Right lobe of liver (tissue), 6 donors: ENCODE measurements around the gene CENPK. TPM values are rescaled to one million over a fixed set of nuclear protein-coding genes. Genes with fewer than 3 reads are reported as not detected.
"Not testable (repeated sequence)": the region's sequence is repeated elsewhere in the genome, so short reads cannot be mapped to it uniquely, and the experiment has no call there.

Experiments
- ATAC-seq, 4 donors: fragments of 200-7000 bp; cut with Tn5 transposase; one replicate each; pipeline ENCODE4 v1.9.1; 2020; ENCODE audit warnings: mild to moderate bottlenecking in 4 of 4, moderate library complexity in 4 of 4
- DNase-seq, 3 donors: peaks; one replicate each; pipeline ENCODE4 v3.0.0-alpha.2; 2020
- H3K27ac ChIP-seq, 3 donors: fragments of 200-600 bp; one replicate each; pipeline ENCODE4 v1.8.0; 2022
- H3K27me3 ChIP-seq, 2 donors: fragments of 200-600 bp; one replicate each; pipeline ENCODE4 v1.8.0; 2022
- H3K36me3 ChIP-seq, 4 donors: fragments of 200-600 bp; sonication (generic) in 1 of 4; one replicate each; pipeline versions ENCODE4 v1.5.1 to v1.8.0; 2017 to 2022; ENCODE audit warnings: control low read depth in 1 of 4
- H3K4me1 ChIP-seq, 4 donors: fragments of 200-600 bp; sonication (generic) in 1 of 4; one replicate each; pipeline versions ENCODE4 v1.5.1 to v1.8.0; 2017 to 2022; ENCODE audit warnings: control low read depth in 1 of 4
- H3K4me3 ChIP-seq, 3 donors: fragments of 200-600 bp; one replicate each; pipeline ENCODE4 v1.8.0; 2022
- H3K9me3 ChIP-seq, 4 donors: fragments of 200-600 bp; sonication (generic) in 1 of 4; one replicate each; pipeline versions ENCODE4 v1.5.1 to v1.8.0; 2017 to 2022; ENCODE audit warnings: control low read depth in 1 of 4
- CTCF ChIP-seq, 4 donors: fragments of 200-600 bp in 3 of 4; fragments of 450-650 bp in 1 of 4; IDR thresholded peaks; one replicate each; pipeline versions ENCODE4 v1.5.1 to v1.8.0; 2016 to 2022; ENCODE audit warnings: antibody characterized with exemption in 4 of 4, mild to moderate bottlenecking in 2 of 4
- POLR2A ChIP-seq: fragments of 450-650 bp; IDR thresholded peaks from one replicate; pipeline ENCODE4 v1.6.1; 2017; ENCODE audit warnings: antibody characterized with exemption, mild to moderate bottlenecking
- WGBS: methylation state at CpG from one replicate; pipeline ENCODE4 v1.1.6; 2018; ENCODE audit warnings: low coverage, low lambda C conversion rate; ENCODE audit not compliant: insufficient coverage; ENCODE audit errors: missing lambda C conversion rate; 5-methylcytosine and 5-hydroxymethylcytosine counted together
- intact Hi-C, 2 donors: fragments of 100-400 bp; cut with DNase I; formaldehyde crosslinking; loops; one replicate each; pipeline versions ENCODE4 v1.11.2 to v1.14.1; 2022
- total RNA-seq, 6 experiments: library from RNA; depleted of rRNA in 2 of 6; stranded (reverse); fragments of >200 nt in 2 of 6; fragmentation: NEBNext Ultra II Directional in 3 of 6; extraction: Animal tissue kit (Norgen Biotek cat#: 25700) in 3 of 6; gene quantifications; one replicate each; pipeline versions ENCODE4 v1.1.0 to v1.2.4, GENCODE V29; 2016 to 2023
- donor health status: DM: no; HTN: yes; CAD: no.
- donor health status: DM: no; HTN: no; CAD: no.
- donor health status: DM: no; HTN: no; CAD: no.
- donor health status: DM: no; HTN: yes; CAD: no.
- donor health status: DM: no; HTN: yes; CAD: no.

Gene CENPK
- total RNA-seq, 6 experiments from 2014 or later: 0.33 to 4.3 (median 1.5) TPM

DNA sequence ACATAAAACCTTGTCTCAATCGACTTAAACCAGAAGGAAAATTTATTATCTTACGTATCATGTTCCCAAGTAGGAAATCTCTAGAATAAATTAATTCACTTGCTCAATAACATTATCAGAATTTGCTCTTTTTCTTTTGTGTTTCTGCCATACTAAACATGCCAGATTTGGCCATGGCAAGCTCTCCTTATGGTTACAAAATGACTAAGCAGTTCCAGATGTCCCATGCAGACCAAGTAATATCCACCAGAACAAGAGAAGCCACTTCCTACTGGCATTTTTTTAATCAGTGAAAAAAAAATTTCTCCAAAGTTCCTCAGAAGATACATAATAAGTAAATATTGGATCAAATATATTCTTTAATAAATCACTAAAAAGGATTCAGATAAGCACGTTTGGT lies 56.0 kb downstream of the CENPK start:
- Histone ChIP-seq H3K27me3 (no peaks in the 10 kb centered on the region), H3K4me1 (no peaks in the 10 kb centered on the region), H3K4me3 (no peak overlapping the region), H3K36me3 (no peaks in the 10 kb centered on the region), H3K9me3 (no peaks in the 10 kb centered on the region), H3K27ac (no peak overlapping the region)
- intact Hi-C loops: no loop called here
- TF ChIP-seq POLR2A (no peak), CTCF (IDR thresholded peaks at IDR 0.05) (no peak)
- 68% methylated on average over 3 of the region's 3 CpGs for WGBS
- DNase-seq: no peak
- ATAC-seq: no peak

GRCh38 chr5:65489119-65489518 lies 73.8 kb downstream of the CENPK start:
- intact Hi-C loops: no loop called here
- DNase-seq (no peak), ATAC-seq (no peak)
- no peaks in the 10 kb centered on the region for H3K27me3 ChIP-seq
- H3K36me3 ChIP-seq: no peaks in the 10 kb centered on the region
- no peaks in the 10 kb centered on the region for H3K4me1 ChIP-seq
- no peak overlapping the region for H3K27ac ChIP-seq
- H3K9me3 ChIP-seq: no peaks in the 10 kb centered on the region
- no peak for TF ChIP-seq POLR2A
- TF ChIP-seq CTCF (IDR thresholded peaks at IDR 0.05): no peak
- 85% methylated on average over 4 of the region's 4 CpGs for WGBS
- H3K4me3 ChIP-seq: no peak overlapping the region

DNA sequence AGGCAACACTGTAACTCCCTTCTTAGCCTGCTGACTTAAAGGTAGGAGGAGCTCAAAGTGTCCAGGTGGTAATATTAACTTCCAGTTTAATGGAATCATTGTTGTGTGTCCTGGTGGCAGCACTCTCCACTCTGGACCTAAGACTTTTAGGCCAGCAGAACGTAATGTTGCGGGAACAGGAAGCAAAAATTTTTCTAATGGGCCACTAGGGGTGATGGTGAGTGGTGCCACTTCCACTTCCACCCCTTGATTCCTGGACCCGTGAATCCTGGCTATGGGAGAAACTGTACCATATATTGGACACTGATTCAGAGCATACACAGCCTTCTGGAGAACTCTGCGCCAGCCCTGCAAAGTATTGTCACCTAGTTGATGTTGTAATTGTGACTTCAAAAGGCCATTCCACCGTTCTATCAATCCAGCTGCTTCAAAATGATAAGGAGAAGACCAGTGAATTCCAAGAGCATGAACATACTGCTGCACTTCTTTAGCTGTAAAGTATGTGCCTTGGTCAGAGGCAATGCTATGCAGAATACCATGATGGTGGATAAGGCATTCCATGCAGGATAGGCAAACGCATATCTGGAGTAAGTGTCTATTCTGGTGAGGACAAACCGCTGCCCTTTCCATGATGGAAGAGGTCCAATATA lies 74.8 kb downstream of the CENPK start:
- DNase-seq, H3K4me3 ChIP-seq, H3K27me3 ChIP-seq, H3K9me3 ChIP-seq, H3K36me3 ChIP-seq, H3K27ac ChIP-seq, ATAC-seq, H3K4me1 ChIP-seq, intact Hi-C loops: not testable (repeated sequence)
- WGBS: 82% methylated on average over 4 of the region's 7 CpGs

DNA sequence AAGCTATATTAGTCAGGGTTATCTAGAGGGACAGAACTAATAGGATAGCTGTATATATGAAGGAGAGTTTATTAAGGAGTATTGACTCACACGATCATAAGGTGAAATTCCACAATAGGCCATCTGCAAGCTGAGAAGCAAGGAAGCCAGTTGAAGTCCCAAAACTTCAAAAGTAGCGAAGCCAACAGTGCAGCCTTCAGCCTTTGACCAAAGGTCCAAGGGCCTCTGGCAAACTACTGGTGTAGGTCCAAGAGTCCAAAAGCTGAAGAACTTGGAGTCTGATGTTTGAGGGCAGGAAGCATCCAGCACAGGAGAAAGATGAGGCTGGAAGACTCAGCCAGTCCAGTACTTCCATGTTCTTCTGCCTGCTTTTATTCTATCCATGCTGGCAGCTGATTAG lies 76.2 kb downstream of the CENPK start:
- H3K9me3 ChIP-seq, H3K4me3 ChIP-seq, intact Hi-C loops, H3K36me3 ChIP-seq, H3K27ac ChIP-seq, H3K27me3 ChIP-seq, ATAC-seq, DNase-seq, H3K4me1 ChIP-seq: not testable (repeated sequence)
- 21% methylated on average over 2 of the region's 2 CpGs for WGBS

- H3K9me3 ChIP-seq: no peaks in the 10 kb centered on the region
- no peaks in the 10 kb centered on the region for H3K36me3 ChIP-seq
- peak in 1 of 3 donors; percentile 22 for DNase-seq
- no peak for ATAC-seq
- no CpG with 5 or more reads among the region's 28 CpGs for WGBS
- intact Hi-C loops: no loop called here
- no peak overlapping the region for H3K27ac ChIP-seq
- no peaks in the 10 kb centered on the region for H3K27me3 ChIP-seq
- TF ChIP-seq POLR2A (no peak), CTCF (IDR thresholded peaks at IDR 0.05) (no peak)
- H3K4me3 ChIP-seq: no peak overlapping the region
- H3K4me1 ChIP-seq: peaks cover 0 to 12% (median 5%) of the 10 kb centered on the region in 4 donors
Observed at GRCh38 chr5:65485405-65485804, 77.6 kb downstream of the CENPK start.
